Muscle of leg (tissue), 11 donors: ENCODE data around the gene CIZ1. TPM values are rescaled to one million over a fixed set of nuclear protein-coding genes. Genes with fewer than 3 reads are reported as not detected.
"Not testable (repeated sequence)": the region's sequence is repeated elsewhere in the genome, so short reads cannot be mapped to it uniquely, and the experiment has no call there.

Experiments
- DNase-seq: peaks from one replicate; pipeline ENCODE4 v3.0.0; 2013
- H3K27ac ChIP-seq: one replicate; pipeline ENCODE4 v1.5.1; 2013; ENCODE audit warnings: mild to moderate bottlenecking, low read length, control low read depth
- H3K27me3 ChIP-seq: one replicate; pipeline ENCODE4 v1.6.1; 2013; ENCODE audit warnings: low read length; ENCODE audit not compliant: control insufficient read depth, insufficient read depth
- H3K36me3 ChIP-seq: one replicate; pipeline ENCODE4 v1.6.1; 2013; ENCODE audit warnings: low read length; ENCODE audit not compliant: control insufficient read depth, insufficient read depth
- H3K4me1 ChIP-seq: one replicate; pipeline ENCODE4 v1.6.1; 2013; ENCODE audit warnings: low read length; ENCODE audit not compliant: control insufficient read depth, insufficient read depth
- H3K4me3 ChIP-seq: one replicate; pipeline ENCODE4 v1.5.1; 2013; ENCODE audit warnings: low read length, control low read depth
- H3K9me3 ChIP-seq: replicated peaks from 2 replicates; pipeline ENCODE4 v1.6.1; 2013; ENCODE audit warnings: low read depth, low read length; ENCODE audit not compliant: control insufficient read depth
- WGBS: methylation state at CpG from one replicate; pipeline ENCODE4 v1.1.5; 2013; ENCODE audit warnings: missing lambda C conversion rate; ENCODE audit not compliant: insufficient coverage; 5-methylcytosine and 5-hydroxymethylcytosine counted together
- polyA plus RNA-seq, 8 donors: library from polyadenylated mRNA; unstranded; fragments of 120-200 nt; gene quantifications; one replicate each; pipeline versions ENCODE4 v1.2.1 to v1.2.3, GENCODE V29; 2013; ENCODE audit warnings: inconsistent platforms in 1 of 8, low replicate concordance in 1 of 8; ENCODE audit not compliant: insufficient read length in 8 of 8, insufficient read depth in 1 of 8
- total RNA-seq: library from RNA; stranded (reverse); fragments of 120-200 nt; gene quantifications from one replicate; pipeline ENCODE4 v1.2.4, GENCODE V29; 2013

Gene CIZ1
- total and polyA plus RNA-seq, 9 donors = 36.4 to 120 (median 102) TPM

DNA sequence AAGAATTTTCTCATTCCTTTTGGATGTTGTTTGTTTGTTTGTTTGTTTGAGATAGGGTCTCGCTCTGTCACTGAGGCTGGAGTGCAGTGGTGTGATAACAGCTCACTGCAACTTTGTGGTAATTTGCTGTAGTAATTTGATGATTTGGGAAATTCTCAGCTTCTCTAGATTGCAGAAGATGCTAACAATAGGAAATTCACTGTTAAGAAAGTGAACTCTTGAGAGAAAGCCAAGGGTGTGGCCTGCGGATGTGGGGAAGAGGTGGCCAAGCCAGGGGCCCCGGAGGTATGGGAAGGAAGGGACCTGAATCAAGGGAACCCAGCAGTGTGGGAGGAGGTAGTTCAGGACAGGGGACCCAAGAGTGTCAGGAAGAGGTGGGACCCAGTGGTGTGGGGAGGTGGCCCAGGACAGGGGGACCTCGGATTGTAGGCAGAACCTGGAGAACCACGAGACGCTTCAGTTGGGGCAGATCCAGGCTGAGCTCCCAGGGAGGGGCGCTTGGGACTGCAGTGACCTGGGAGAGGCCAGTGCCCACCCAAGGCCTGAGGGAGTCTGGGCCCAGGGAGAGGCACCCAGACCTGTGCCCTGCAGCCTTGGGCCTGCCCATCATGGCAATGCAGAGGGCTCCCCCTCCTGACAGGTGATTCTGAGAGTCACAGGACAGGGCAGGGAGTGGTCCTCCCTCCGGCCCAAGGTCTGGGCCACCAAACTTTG, 47.7 kb downstream of the CIZ1 start:
- Histone ChIP-seq H3K9me3 (no peaks in the 10 kb centered on the region), H3K4me3 (no peak overlapping the region), H3K27ac (no peak overlapping the region), H3K27me3 (peaks cover 4% of the 10 kb centered on the region), H3K36me3 (no peaks in the 10 kb centered on the region), H3K4me1 (peaks cover 27% of the 10 kb centered on the region)
- WGBS = 63% methylated on average over 7 of the region's 8 CpGs
- no peak for DNase-seq

DNA sequence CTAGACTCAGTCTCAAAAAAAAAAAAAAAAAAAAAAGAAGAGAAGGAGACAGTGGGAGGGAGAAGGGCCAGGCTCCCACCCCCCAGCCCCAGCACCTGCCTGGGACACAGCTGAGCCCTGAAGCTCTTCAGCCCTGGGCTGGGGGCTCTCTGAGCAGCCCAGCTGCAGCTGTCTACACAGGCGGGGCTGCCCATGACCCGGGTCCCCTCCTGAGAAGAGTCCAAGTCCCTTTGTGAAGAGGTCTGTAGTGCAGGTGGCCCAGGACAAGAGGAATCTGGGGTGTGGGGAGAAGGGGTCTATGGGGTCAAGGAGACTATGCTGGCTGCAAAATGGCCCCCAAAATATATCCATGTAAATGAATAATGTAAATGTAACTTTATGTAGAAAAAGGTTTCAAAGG, 48.8 kb downstream of the CIZ1 start:
- Histone ChIP-seq H3K9me3 (no peaks in the 10 kb centered on the region), H3K4me1 (peaks cover 29% of the 10 kb centered on the region), H3K4me3 (no peak overlapping the region), H3K27me3 (peaks cover 4% of the 10 kb centered on the region), H3K27ac (no peak overlapping the region), H3K36me3 (no peaks in the 10 kb centered on the region)
- 50% methylated on average over 1 of the region's 2 CpGs for WGBS
- no peak for DNase-seq

DNA sequence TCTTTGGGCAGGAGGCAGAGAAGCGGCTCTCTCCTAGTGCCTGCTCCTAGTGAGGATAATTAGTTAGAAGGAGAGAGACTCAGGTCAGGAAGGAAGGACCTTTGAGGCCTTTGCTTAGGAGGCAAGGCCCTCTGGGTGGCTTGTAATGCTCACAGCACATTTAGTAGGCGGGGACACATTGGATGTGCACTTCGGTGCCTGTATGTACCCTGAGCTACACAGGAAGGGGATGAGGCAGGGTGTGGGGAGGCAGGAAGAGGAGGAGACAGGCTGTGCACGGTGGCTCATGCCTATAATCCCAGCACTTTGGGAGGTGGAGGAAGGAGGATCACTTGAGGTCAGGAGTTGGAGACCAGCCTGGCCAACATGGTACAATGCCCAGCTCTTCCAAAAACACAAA, 49.3 kb downstream of the CIZ1 start:
- Histone ChIP-seq H3K4me3 (no peak overlapping the region), H3K27ac (no peak overlapping the region), H3K9me3 (no peaks in the 10 kb centered on the region), H3K27me3 (peaks cover 4% of the 10 kb centered on the region), H3K4me1 (peaks cover 29% of the 10 kb centered on the region), H3K36me3 (no peaks in the 10 kb centered on the region)
- no peak for DNase-seq
- WGBS = 53% methylated on average over 3 of the region's 4 CpGs

- H3K36me3 ChIP-seq = no peaks in the 10 kb centered on the region
- H3K4me1 ChIP-seq = peaks cover 29% of the 10 kb centered on the region
- H3K27ac ChIP-seq = no peak overlapping the region
- no peak overlapping the region for H3K4me3 ChIP-seq
- peaks cover 4% of the 10 kb centered on the region for H3K27me3 ChIP-seq
- DNase-seq = no peak
- H3K9me3 ChIP-seq = no peaks in the 10 kb centered on the region
- WGBS = 92% methylated on average over 2 of the region's 3 CpGs
Observed at GRCh38 chr9:128141604-128142003, 49.8 kb downstream of the CIZ1 start.

DNA sequence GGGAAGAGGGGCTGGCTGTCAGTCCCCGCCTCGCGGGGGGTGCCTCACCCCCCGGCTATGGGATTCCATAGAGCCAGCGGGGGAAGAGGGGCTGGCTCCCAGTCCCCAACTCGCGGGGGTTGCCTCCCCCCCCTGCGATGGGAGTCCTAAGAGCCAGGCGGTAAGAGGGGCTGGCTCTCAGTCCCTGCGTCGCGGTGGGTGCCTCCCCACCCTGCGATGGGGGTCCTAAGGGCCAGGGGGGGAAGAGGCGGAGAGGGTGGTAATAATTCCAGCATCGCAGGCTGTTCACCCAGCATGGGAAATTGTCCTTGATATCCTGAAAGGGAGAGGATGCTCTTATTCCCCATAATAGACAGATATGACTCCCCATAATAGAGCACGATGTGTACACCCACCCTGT, 51.8 kb downstream of the CIZ1 start:
- no peak for DNase-seq
- 83% methylated on average over 4 of the region's 16 CpGs for WGBS
- H3K27ac ChIP-seq = no peak overlapping the region
- H3K27me3 ChIP-seq = peaks cover 4% of the 10 kb centered on the region
- H3K9me3 ChIP-seq = no peaks in the 10 kb centered on the region
- H3K4me3 ChIP-seq = peak overlapping the region; percentile 22
- H3K36me3 ChIP-seq = no peaks in the 10 kb centered on the region
- H3K4me1 ChIP-seq = peaks cover 24% of the 10 kb centered on the region

- no peaks in the 10 kb centered on the region for H3K36me3 ChIP-seq
- H3K9me3 ChIP-seq = no peaks in the 10 kb centered on the region
- no peak for DNase-seq
- peaks cover 22% of the 10 kb centered on the region for H3K4me1 ChIP-seq
- H3K27me3 ChIP-seq = peaks cover 4% of the 10 kb centered on the region
- H3K4me3 ChIP-seq = no peak overlapping the region
- 63% methylated on average over 1 of the region's 3 CpGs for WGBS
- H3K27ac ChIP-seq = no peak overlapping the region
Observed at GRCh38 chr9:128138001-128138400, 53.4 kb downstream of the CIZ1 start.

DNA sequence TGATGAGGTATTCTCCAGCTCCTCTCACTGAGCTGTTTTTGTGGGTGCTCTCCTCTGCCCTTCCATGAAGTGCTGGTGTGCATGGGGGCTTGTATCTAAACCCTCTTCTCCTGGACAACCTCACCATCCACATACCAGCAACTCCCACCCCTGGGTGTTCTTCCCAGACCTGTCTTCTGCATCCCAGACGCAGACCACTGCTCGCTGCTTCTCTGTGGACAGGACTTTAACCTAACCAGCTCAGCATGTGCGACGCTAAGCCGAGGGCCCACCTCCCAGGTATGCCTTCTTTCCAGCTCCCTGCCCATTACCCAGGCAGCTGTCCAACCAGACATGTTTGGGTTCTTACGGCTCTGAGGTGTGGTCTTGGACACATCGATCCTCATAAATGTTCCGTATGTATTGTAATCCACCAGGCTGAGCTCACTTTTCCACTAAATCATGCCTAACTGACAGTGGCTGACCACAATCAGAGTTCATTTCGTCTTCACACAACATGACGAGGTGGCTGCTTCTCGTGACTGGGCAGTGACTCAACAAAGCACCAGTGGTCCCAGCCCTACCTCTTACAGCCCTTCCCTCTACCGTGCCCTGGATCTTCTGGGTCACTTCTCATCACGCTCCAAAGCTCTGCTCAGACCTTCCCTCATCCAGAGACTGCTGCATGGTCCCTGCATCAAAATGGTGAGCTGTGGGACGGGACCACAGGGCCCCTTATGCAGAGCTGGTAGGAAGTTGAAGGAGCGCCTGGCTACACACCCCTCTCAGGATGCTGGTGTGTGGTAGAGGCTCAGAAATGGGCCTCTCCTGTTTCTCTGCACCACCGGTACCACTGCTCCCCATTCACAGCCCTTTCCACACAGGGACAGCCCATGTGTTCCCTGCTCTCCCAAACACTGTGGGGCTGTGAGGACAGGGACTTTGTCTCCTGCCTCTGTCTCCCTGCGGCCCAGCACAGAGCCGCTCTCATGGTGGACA, 54.3 kb downstream of the CIZ1 start:
- H3K4me1 ChIP-seq = peaks cover 21% of the 10 kb centered on the region
- no peak overlapping the region for H3K27ac ChIP-seq
- no peaks in the 10 kb centered on the region for H3K9me3 ChIP-seq
- H3K27me3 ChIP-seq = peaks cover 4% of the 10 kb centered on the region
- WGBS = 81% methylated on average over 13 of the region's 18 CpGs
- H3K36me3 ChIP-seq = no peaks in the 10 kb centered on the region
- DNase-seq = no peak
- no peak overlapping the region for H3K4me3 ChIP-seq

GRCh38 chr9:128135561-128135960, 55.8 kb downstream of the CIZ1 start:
- H3K9me3 ChIP-seq, DNase-seq, H3K4me3 ChIP-seq, H3K27ac ChIP-seq, H3K27me3 ChIP-seq, H3K36me3 ChIP-seq: not testable (repeated sequence)
- peaks cover 30% of the 10 kb centered on the region for H3K4me1 ChIP-seq
- 66% methylated on average over 4 of the region's 8 CpGs for WGBS

DNA sequence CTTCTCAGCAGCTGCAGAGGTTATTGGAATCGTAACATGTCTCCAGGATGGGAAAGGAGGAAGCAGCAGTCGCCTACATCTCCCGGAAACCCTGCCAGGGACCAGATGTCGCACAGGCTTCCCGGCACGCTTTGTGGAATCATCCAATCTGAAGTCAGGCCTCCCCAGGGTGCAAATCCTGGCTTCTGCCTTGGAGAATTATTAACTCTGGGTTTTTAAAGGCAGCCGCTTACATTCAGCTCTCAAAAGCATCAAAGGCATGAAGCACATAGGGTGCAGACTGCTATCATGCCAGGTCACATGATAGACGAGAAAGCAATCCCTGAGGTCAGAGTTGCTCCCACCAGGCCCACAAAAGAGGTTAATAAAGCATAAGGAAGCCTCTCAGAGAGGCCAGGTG, 59.2 kb downstream of the CIZ1 start:
- H3K27ac ChIP-seq = peak overlapping the region; percentile 84

GRCh38 chr9:128131346-128131745, 60.0 kb downstream of the CIZ1 start:
- DNase-seq, H3K9me3 ChIP-seq, H3K36me3 ChIP-seq, H3K27me3 ChIP-seq, H3K4me3 ChIP-seq: not testable (repeated sequence)
- Histone ChIP-seq H3K4me1 (peaks cover 30% of the 10 kb centered on the region), H3K27ac (peak overlapping the region; percentile 84)
- WGBS = 72% methylated on average over 6 of the region's 8 CpGs

More for the DNA sequence above, 59.2 kb downstream of the CIZ1 start:
- H3K9me3 ChIP-seq, H3K27me3 ChIP-seq, H3K36me3 ChIP-seq, H3K4me3 ChIP-seq: not testable (repeated sequence)
- 7% methylated on average over 7 of the region's 8 CpGs for WGBS
- peak; percentile 87 for DNase-seq
- peaks cover 25% of the 10 kb centered on the region for H3K4me1 ChIP-seq
